ENCODE data around the gene LLGL2.

- TF ChIP-seq EZH2 (optimal IDR thresholded peaks at IDR 0.05; ENCODE audit: low read depth, low read length) = no peak
- TF ChIP-seq, protein P1, sequence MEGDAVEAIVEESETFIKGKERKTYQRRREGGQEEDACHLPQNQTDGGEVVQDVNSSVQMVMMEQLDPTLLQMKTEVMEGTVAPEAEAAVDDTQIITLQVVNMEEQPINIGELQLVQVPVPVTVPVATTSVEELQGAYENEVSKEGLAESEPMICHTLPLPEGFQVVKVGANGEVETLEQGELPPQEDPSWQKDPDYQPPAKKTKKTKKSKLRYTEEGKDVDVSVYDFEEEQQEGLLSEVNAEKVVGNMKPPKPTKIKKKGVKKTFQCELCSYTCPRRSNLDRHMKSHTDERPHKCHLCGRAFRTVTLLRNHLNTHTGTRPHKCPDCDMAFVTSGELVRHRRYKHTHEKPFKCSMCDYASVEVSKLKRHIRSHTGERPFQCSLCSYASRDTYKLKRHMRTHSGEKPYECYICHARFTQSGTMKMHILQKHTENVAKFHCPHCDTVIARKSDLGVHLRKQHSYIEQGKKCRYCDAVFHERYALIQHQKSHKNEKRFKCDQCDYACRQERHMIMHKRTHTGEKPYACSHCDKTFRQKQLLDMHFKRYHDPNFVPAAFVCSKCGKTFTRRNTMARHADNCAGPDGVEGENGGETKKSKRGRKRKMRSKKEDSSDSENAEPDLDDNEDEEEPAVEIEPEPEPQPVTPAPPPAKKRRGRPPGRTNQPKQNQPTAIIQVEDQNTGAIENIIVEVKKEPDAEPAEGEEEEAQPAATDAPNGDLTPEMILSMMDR (IDR thresholded peaks at IDR 0.05; ENCODE audit: low read length) = no peak
- TF ChIP-seq EZH2phosphoT487 (IDR thresholded peaks at IDR 0.05; ENCODE audit: low read length) = no peak
Measured at GRCh38 chr17:75558666-75559530, 33.4 kb downstream of the LLGL2 start.

All from MM.1S (cell line).